A549 (cell line): ENCODE data around the gene NSL1.

Experiments
- CBX8 ChIP-seq: fragments of 200-600 bp; sonication (generic); IDR thresholded peaks from 2 replicates; pipeline ENCODE4 v1.6.1; 2016
- CEBPB ChIP-seq, 2 experiments: fragments of >200 bp in 1 of 2; sonication (Bioruptor Twin) in 1 of 2; formaldehyde crosslinking in 1 of 2; IDR thresholded peaks; 2 replicates each; pipeline ENCODE4 v1.6.1; 2012 to 2016
- CHD2 ChIP-seq: fragments of 150-350 bp; IDR thresholded peaks from 2 replicates; pipeline ENCODE4 v1.6.1; 2014; ENCODE audit warnings: low read length; ENCODE audit not compliant: partially characterized antibody
- ESRRA ChIP-seq: fragments of 150-350 bp; IDR thresholded peaks from 2 replicates; pipeline ENCODE4 v1.6.1; 2014; ENCODE audit warnings: mild to moderate bottlenecking, low read length, borderline replicate concordance
- KDM5A ChIP-seq: fragments of 200-600 bp; sonication (generic); IDR thresholded peaks from 2 replicates; pipeline ENCODE4 v1.6.1; 2016; ENCODE audit warnings: antibody characterized with exemption, mild to moderate bottlenecking
- POLR2A ChIP-seq: IDR thresholded peaks from 2 replicates; pipeline ENCODE4 v1.6.1; 2012; ENCODE audit warnings: mild to moderate bottlenecking, low read length
- RAD21 ChIP-seq, 2 experiments: fragments of >200 bp in 1 of 2; sonication (Bioruptor Twin) in 1 of 2; formaldehyde crosslinking in 1 of 2; IDR thresholded peaks in 1 of 2; conservative IDR thresholded peaks in 1 of 2; 2 replicates in 1 of 2; 3 replicates in 1 of 2; pipeline ENCODE4 v1.6.1; 2012 to 2018; ENCODE audit warnings: inconsistent platforms in 1 of 2
- RARB ChIP-seq: fragments of 250-450 bp; sonication (Bioruptor Pico); IDR thresholded peaks from 2 replicates; pipeline ENCODE4 v1.8.0; 2021; ENCODE audit warnings: mild to moderate bottlenecking, moderate library complexity
- RFX5 ChIP-seq: fragments of 450-650 bp; IDR thresholded peaks from 2 replicates; pipeline ENCODE4 v1.7.1; 2014; ENCODE audit warnings: antibody characterized with exemption, mild to moderate bottlenecking, moderate library complexity
- SREBF2 ChIP-seq: fragments of 450-650 bp; IDR thresholded peaks from 2 replicates; pipeline ENCODE4 v1.6.1; 2014; ENCODE audit warnings: mild to moderate bottlenecking, moderate library complexity
- TF ChIP-seq, protein P1 (sequence below): fragments of 200-600 bp; sonication (generic); IDR thresholded peaks from 2 replicates; pipeline ENCODE4 v1.6.1; 2016; ENCODE audit warnings: antibody characterized with exemption, mild to moderate bottlenecking, moderate library complexity
- TF ChIP-seq, protein P2 (sequence below): fragments of >200 bp; sonication (Bioruptor Twin); formaldehyde crosslinking; IDR thresholded peaks from 3 replicates; pipeline ENCODE4 v1.5.1; 2016
- TF ChIP-seq, protein P3 (sequence below): IDR thresholded peaks from 2 replicates; pipeline ENCODE4 v1.6.1; 2012; ENCODE audit warnings: low read depth, borderline replicate concordance
- TF ChIP-seq, protein P4 (sequence below): fragments of >200 bp; sonication (Bioruptor Twin); formaldehyde crosslinking; IDR thresholded peaks from 3 replicates; pipeline ENCODE4 v1.6.1; 2016

DNA sequence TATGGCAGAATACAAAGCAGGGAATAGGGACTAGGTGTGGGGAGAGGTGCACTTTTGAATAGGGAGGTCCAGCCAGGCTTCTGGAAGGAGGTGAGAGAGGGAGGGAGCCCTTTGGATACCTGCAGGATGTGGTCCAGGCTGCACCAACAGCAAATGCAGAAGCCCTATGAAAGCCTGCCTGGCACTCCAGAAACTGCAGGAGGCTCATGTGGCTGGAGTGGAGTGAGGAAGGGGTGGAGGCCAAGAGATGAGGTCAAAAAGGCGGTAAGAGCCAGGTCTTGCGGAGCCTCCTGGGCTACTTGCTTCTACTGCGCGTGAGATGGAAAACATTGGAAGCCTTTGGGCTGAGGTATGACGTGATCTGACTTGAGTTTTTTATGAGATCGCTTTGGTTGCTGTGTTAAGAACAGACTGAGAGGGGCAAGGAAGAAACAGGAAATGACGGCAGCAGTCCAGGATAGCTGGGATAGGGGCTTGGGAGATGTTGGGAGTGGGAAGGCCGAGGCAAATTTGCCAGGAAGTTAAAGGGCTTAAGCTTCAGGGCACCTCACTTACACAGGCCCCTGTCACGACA lies 87.5 kb downstream of the NSL1 start:
- no peak for TF ChIP-seq SREBF2
- TF ChIP-seq, protein P1, sequence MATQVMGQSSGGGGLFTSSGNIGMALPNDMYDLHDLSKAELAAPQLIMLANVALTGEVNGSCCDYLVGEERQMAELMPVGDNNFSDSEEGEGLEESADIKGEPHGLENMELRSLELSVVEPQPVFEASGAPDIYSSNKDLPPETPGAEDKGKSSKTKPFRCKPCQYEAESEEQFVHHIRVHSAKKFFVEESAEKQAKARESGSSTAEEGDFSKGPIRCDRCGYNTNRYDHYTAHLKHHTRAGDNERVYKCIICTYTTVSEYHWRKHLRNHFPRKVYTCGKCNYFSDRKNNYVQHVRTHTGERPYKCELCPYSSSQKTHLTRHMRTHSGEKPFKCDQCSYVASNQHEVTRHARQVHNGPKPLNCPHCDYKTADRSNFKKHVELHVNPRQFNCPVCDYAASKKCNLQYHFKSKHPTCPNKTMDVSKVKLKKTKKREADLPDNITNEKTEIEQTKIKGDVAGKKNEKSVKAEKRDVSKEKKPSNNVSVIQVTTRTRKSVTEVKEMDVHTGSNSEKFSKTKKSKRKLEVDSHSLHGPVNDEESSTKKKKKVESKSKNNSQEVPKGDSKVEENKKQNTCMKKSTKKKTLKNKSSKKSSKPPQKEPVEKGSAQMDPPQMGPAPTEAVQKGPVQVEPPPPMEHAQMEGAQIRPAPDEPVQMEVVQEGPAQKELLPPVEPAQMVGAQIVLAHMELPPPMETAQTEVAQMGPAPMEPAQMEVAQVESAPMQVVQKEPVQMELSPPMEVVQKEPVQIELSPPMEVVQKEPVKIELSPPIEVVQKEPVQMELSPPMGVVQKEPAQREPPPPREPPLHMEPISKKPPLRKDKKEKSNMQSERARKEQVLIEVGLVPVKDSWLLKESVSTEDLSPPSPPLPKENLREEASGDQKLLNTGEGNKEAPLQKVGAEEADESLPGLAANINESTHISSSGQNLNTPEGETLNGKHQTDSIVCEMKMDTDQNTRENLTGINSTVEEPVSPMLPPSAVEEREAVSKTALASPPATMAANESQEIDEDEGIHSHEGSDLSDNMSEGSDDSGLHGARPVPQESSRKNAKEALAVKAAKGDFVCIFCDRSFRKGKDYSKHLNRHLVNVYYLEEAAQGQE, result no peak
- TF ChIP-seq, protein P2, sequence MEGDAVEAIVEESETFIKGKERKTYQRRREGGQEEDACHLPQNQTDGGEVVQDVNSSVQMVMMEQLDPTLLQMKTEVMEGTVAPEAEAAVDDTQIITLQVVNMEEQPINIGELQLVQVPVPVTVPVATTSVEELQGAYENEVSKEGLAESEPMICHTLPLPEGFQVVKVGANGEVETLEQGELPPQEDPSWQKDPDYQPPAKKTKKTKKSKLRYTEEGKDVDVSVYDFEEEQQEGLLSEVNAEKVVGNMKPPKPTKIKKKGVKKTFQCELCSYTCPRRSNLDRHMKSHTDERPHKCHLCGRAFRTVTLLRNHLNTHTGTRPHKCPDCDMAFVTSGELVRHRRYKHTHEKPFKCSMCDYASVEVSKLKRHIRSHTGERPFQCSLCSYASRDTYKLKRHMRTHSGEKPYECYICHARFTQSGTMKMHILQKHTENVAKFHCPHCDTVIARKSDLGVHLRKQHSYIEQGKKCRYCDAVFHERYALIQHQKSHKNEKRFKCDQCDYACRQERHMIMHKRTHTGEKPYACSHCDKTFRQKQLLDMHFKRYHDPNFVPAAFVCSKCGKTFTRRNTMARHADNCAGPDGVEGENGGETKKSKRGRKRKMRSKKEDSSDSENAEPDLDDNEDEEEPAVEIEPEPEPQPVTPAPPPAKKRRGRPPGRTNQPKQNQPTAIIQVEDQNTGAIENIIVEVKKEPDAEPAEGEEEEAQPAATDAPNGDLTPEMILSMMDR, result no peak
- no peak for TF ChIP-seq RARB (CRISPR knock-in tag)
- TF ChIP-seq ESRRA, result no peak
- TF ChIP-seq CEBPB (IDR thresholded peaks at IDR 0.05), result no peak
- TF ChIP-seq RAD21 (conservative IDR thresholded peaks at IDR 0.05 in 1 of 2, IDR thresholded peaks at IDR 0.05 in 1 of 2), result no peak
- no peak for TF ChIP-seq POLR2A
- TF ChIP-seq KDM5A, result no peak
- TF ChIP-seq, protein P3, sequence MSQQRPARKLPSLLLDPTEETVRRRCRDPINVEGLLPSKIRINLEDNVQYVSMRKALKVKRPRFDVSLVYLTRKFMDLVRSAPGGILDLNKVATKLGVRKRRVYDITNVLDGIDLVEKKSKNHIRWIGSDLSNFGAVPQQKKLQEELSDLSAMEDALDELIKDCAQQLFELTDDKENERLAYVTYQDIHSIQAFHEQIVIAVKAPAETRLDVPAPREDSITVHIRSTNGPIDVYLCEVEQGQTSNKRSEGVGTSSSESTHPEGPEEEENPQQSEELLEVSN, result no peak
- TF ChIP-seq CBX8, result no peak
- TF ChIP-seq RFX5, result no peak
- no peak for TF ChIP-seq CHD2
- TF ChIP-seq, protein P4, sequence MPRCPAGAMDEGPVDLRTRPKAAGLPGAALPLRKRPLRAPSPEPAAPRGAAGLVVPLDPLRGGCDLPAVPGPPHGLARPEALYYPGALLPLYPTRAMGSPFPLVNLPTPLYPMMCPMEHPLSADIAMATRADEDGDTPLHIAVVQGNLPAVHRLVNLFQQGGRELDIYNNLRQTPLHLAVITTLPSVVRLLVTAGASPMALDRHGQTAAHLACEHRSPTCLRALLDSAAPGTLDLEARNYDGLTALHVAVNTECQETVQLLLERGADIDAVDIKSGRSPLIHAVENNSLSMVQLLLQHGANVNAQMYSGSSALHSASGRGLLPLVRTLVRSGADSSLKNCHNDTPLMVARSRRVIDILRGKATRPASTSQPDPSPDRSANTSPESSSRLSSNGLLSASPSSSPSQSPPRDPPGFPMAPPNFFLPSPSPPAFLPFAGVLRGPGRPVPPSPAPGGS, result no peak
